Measurements from ENCODE around the gene EP400.
"Not testable (repeated sequence)": the region's sequence is repeated elsewhere in the genome, so short reads cannot be mapped to it uniquely, and the experiment has no call there.

Gene EP400

GRCh38 chr12:132045751-132046150 lies 96.0 kb downstream of the EP400 start:
- Histone ChIP-seq H3K4me3 (ENCODE audit: low read depth in 1 of 2, low read length in 2 of 2) (no peak overlapping the region), H3K27ac (ENCODE audit: low read length) (no peak overlapping the region), H3K27me3 (ENCODE audit: low read depth, low read length) (no peaks in the 10 kb centered on the region), H3K4me1 (ENCODE audit: control insufficient read depth in 1 of 2, insufficient read depth in 2 of 2, low read length in 2 of 2) (peaks cover 0 to 5% of the 10 kb centered on the region in 2 donors), H3K9me3 (ENCODE audit: control insufficient read depth in 1 of 2, low read length in 2 of 2) (no peaks in the 10 kb centered on the region), H3K36me3 (ENCODE audit: control insufficient read depth in 1 of 2, insufficient read depth in 2 of 2, low read length in 2 of 2) (peaks cover 46 to 66% of the 10 kb centered on the region in 2 donors)

GRCh38 chr12:132046561-132046960 lies 96.8 kb downstream of the EP400 start:
- H3K27ac ChIP-seq (ENCODE audit: low read length): no peak overlapping the region
- H3K27me3 ChIP-seq (ENCODE audit: low read depth, low read length): no peaks in the 10 kb centered on the region
- peaks cover 51 to 68% of the 10 kb centered on the region in 2 donors for H3K36me3 ChIP-seq (ENCODE audit: control insufficient read depth in 1 of 2, insufficient read depth in 2 of 2, low read length in 2 of 2)
- no peaks in the 10 kb centered on the region for H3K9me3 ChIP-seq (ENCODE audit: control insufficient read depth in 1 of 2, low read length in 2 of 2)
- peaks cover 0 to 5% of the 10 kb centered on the region in 2 donors for H3K4me1 ChIP-seq (ENCODE audit: control insufficient read depth in 1 of 2, insufficient read depth in 2 of 2, low read length in 2 of 2)
- H3K4me3 ChIP-seq (ENCODE audit: low read depth in 1 of 2, low read length in 2 of 2): no peak overlapping the region

GRCh38 chr12:132047630-132048029 lies 97.9 kb downstream of the EP400 start:
- not testable (repeated sequence) for H3K9me3 ChIP-seq (ENCODE audit: control insufficient read depth in 1 of 2, low read length in 2 of 2); H3K27ac ChIP-seq (ENCODE audit: low read length); H3K4me1 ChIP-seq (ENCODE audit: control insufficient read depth in 1 of 2, insufficient read depth in 2 of 2, low read length in 2 of 2); H3K4me3 ChIP-seq (ENCODE audit: low read depth in 1 of 2, low read length in 2 of 2); H3K27me3 ChIP-seq (ENCODE audit: low read depth, low read length)
- peaks cover 56 to 76% of the 10 kb centered on the region in 2 donors for H3K36me3 ChIP-seq (ENCODE audit: control insufficient read depth in 1 of 2, insufficient read depth in 2 of 2, low read length in 2 of 2)

- H3K9me3 ChIP-seq (ENCODE audit: control insufficient read depth in 1 of 2, low read length in 2 of 2): no peaks in the 10 kb centered on the region
- peaks cover 0 to 5% of the 10 kb centered on the region in 2 donors for H3K4me1 ChIP-seq (ENCODE audit: control insufficient read depth in 1 of 2, insufficient read depth in 2 of 2, low read length in 2 of 2)
- no peak overlapping the region for H3K27ac ChIP-seq (ENCODE audit: low read length)
- no peaks in the 10 kb centered on the region for H3K27me3 ChIP-seq (ENCODE audit: low read depth, low read length)
- H3K36me3 ChIP-seq (ENCODE audit: control insufficient read depth in 1 of 2, insufficient read depth in 2 of 2, low read length in 2 of 2): peaks cover 57 to 79% of the 10 kb centered on the region in 2 donors
- no peak overlapping the region for H3K4me3 ChIP-seq (ENCODE audit: low read depth in 1 of 2, low read length in 2 of 2)
Measured at GRCh38 chr12:132049442-132049841, 99.7 kb downstream of the EP400 start.

GRCh38 chr12:132049876-132050275 lies 100.1 kb downstream of the EP400 start:
- H3K4me1 ChIP-seq (ENCODE audit: control insufficient read depth in 1 of 2, insufficient read depth in 2 of 2, low read length in 2 of 2): peaks cover 0 to 5% of the 10 kb centered on the region in 2 donors
- peaks cover 52 to 79% of the 10 kb centered on the region in 2 donors for H3K36me3 ChIP-seq (ENCODE audit: control insufficient read depth in 1 of 2, insufficient read depth in 2 of 2, low read length in 2 of 2)
- no peaks in the 10 kb centered on the region for H3K9me3 ChIP-seq (ENCODE audit: control insufficient read depth in 1 of 2, low read length in 2 of 2)
- no peaks in the 10 kb centered on the region for H3K27me3 ChIP-seq (ENCODE audit: low read depth, low read length)
- no peak overlapping the region for H3K4me3 ChIP-seq (ENCODE audit: low read depth in 1 of 2, low read length in 2 of 2)
- H3K27ac ChIP-seq (ENCODE audit: low read length): no peak overlapping the region

- H3K4me3 ChIP-seq (ENCODE audit: low read depth in 1 of 2, low read length in 2 of 2); H3K4me1 ChIP-seq (ENCODE audit: control insufficient read depth in 1 of 2, insufficient read depth in 2 of 2, low read length in 2 of 2); H3K9me3 ChIP-seq (ENCODE audit: control insufficient read depth in 1 of 2, low read length in 2 of 2); H3K27me3 ChIP-seq (ENCODE audit: low read depth, low read length); H3K27ac ChIP-seq (ENCODE audit: low read length): not testable (repeated sequence)
- H3K36me3 ChIP-seq (ENCODE audit: control insufficient read depth in 1 of 2, insufficient read depth in 2 of 2, low read length in 2 of 2): peaks cover 36 to 77% of the 10 kb centered on the region in 2 donors
Measured at GRCh38 chr12:132051718-132052117, 102.0 kb downstream of the EP400 start.

GRCh38 chr12:132052196-132052932 lies 102.6 kb downstream of the EP400 start:
- Histone ChIP-seq H3K4me3 (ENCODE audit: low read depth in 1 of 2, low read length in 2 of 2) (no peak overlapping the region), H3K27me3 (ENCODE audit: low read depth, low read length) (no peaks in the 10 kb centered on the region), H3K9me3 (ENCODE audit: control insufficient read depth in 1 of 2, low read length in 2 of 2) (no peaks in the 10 kb centered on the region), H3K36me3 (ENCODE audit: control insufficient read depth in 1 of 2, insufficient read depth in 2 of 2, low read length in 2 of 2) (peaks cover 42 to 83% of the 10 kb centered on the region in 2 donors), H3K27ac (ENCODE audit: low read length) (no peak overlapping the region), H3K4me1 (ENCODE audit: control insufficient read depth in 1 of 2, insufficient read depth in 2 of 2, low read length in 2 of 2) (no peaks in the 10 kb centered on the region)

GRCh38 chr12:132053338-132054330 lies 103.9 kb downstream of the EP400 start:
- H3K27ac ChIP-seq (ENCODE audit: low read length): no peak overlapping the region
- no peaks in the 10 kb centered on the region for H3K9me3 ChIP-seq (ENCODE audit: control insufficient read depth in 1 of 2, low read length in 2 of 2)
- no peak overlapping the region for H3K4me3 ChIP-seq (ENCODE audit: low read depth in 1 of 2, low read length in 2 of 2)
- H3K4me1 ChIP-seq (ENCODE audit: control insufficient read depth in 1 of 2, insufficient read depth in 2 of 2, low read length in 2 of 2): no peaks in the 10 kb centered on the region
- peaks cover 42 to 90% of the 10 kb centered on the region in 2 donors for H3K36me3 ChIP-seq (ENCODE audit: control insufficient read depth in 1 of 2, insufficient read depth in 2 of 2, low read length in 2 of 2)
- no peaks in the 10 kb centered on the region for H3K27me3 ChIP-seq (ENCODE audit: low read depth, low read length)

- Histone ChIP-seq H3K4me3 (ENCODE audit: low read depth in 1 of 2, low read length in 2 of 2) (no peak overlapping the region), H3K27ac (ENCODE audit: low read length) (no peak overlapping the region)
Measured at GRCh38 chr12:132054983-132055382, 105.2 kb downstream of the EP400 start.

GRCh38 chr12:132055535-132056096 lies 105.9 kb downstream of the EP400 start:
- no peaks in the 10 kb centered on the region for H3K4me1 ChIP-seq (ENCODE audit: control insufficient read depth in 1 of 2, insufficient read depth in 2 of 2, low read length in 2 of 2)
- peaks cover 25 to 70% of the 10 kb centered on the region in 2 donors for H3K36me3 ChIP-seq (ENCODE audit: control insufficient read depth in 1 of 2, insufficient read depth in 2 of 2, low read length in 2 of 2)
- no peaks in the 10 kb centered on the region for H3K27me3 ChIP-seq (ENCODE audit: low read depth, low read length)
- H3K4me3 ChIP-seq (ENCODE audit: low read depth in 1 of 2, low read length in 2 of 2): no peak overlapping the region
- H3K9me3 ChIP-seq (ENCODE audit: control insufficient read depth in 1 of 2, low read length in 2 of 2): no peaks in the 10 kb centered on the region
- no peak overlapping the region for H3K27ac ChIP-seq (ENCODE audit: low read length)

More at GRCh38 chr12:132054983-132055382, 105.2 kb downstream of the EP400 start:
- H3K27me3 ChIP-seq (ENCODE audit: low read depth, low read length): no peaks in the 10 kb centered on the region
- peaks cover 30 to 77% of the 10 kb centered on the region in 2 donors for H3K36me3 ChIP-seq (ENCODE audit: control insufficient read depth in 1 of 2, insufficient read depth in 2 of 2, low read length in 2 of 2)
- no peaks in the 10 kb centered on the region for H3K4me1 ChIP-seq (ENCODE audit: control insufficient read depth in 1 of 2, insufficient read depth in 2 of 2, low read length in 2 of 2)
- H3K9me3 ChIP-seq (ENCODE audit: control insufficient read depth in 1 of 2, low read length in 2 of 2): no peaks in the 10 kb centered on the region

- H3K4me3 ChIP-seq (ENCODE audit: low read depth in 1 of 2, low read length in 2 of 2): no peak overlapping the region
- no peaks in the 10 kb centered on the region for H3K9me3 ChIP-seq (ENCODE audit: control insufficient read depth in 1 of 2, low read length in 2 of 2)
- peaks cover 18 to 65% of the 10 kb centered on the region in 2 donors for H3K36me3 ChIP-seq (ENCODE audit: control insufficient read depth in 1 of 2, insufficient read depth in 2 of 2, low read length in 2 of 2)
- no peaks in the 10 kb centered on the region for H3K4me1 ChIP-seq (ENCODE audit: control insufficient read depth in 1 of 2, insufficient read depth in 2 of 2, low read length in 2 of 2)
- no peak overlapping the region for H3K27ac ChIP-seq (ENCODE audit: low read length)
- H3K27me3 ChIP-seq (ENCODE audit: low read depth, low read length): no peaks in the 10 kb centered on the region
Measured at GRCh38 chr12:132056320-132056719, 106.6 kb downstream of the EP400 start.

All from muscle layer of duodenum (tissue), 2 donors.